Panc1 (cell line): ENCODE results near the gene PIGS.

Experiments used
- CTCF ChIP-seq: fragments of 450-650 bp; IDR thresholded peaks from 2 replicates; pipeline ENCODE4 v1.5.1; 2017; ENCODE audit warnings: mild to moderate bottlenecking
- POLR2AphosphoS5 ChIP-seq: IDR thresholded peaks from 2 replicates; pipeline ENCODE4 v1.6.1; 2012; ENCODE audit warnings: mild to moderate bottlenecking, low read depth, low read length, moderate library complexity
- REST ChIP-seq, 2 experiments: IDR thresholded peaks; 2 replicates each; pipeline ENCODE4 v1.6.1; 2011 to 2012; ENCODE audit warnings: low read depth in 2 of 2, control low read depth in 1 of 2, low read length in 1 of 2, mild to moderate bottlenecking in 1 of 2, moderate library complexity in 1 of 2; ENCODE audit not compliant: insufficient read depth in 1 of 2
- SIN3A ChIP-seq: IDR thresholded peaks from 2 replicates; pipeline ENCODE4 v1.6.1; 2012; ENCODE audit warnings: low read depth, mild to moderate bottlenecking, low read length, moderate library complexity, borderline replicate concordance; ENCODE audit not compliant: insufficient read depth
- TCF7L2 ChIP-seq: IDR thresholded peaks from 2 replicates; pipeline ENCODE4 v1.6.1; 2011; ENCODE audit warnings: mild to moderate bottlenecking, low read depth, low read length, inconsistent platforms

- TF ChIP-seq POLR2AphosphoS5 (no peak), CTCF (no peak), REST (IDR thresholded peaks at IDR 0.05; ENCODE audit: insufficient read depth in 1 of 2, low read depth in 2 of 2, low read length in 1 of 2) (no peak), TCF7L2 (no peak), SIN3A (no peak)
These were observed 26.8 kb downstream of the PIGS start for GRCh38 chr17:28544402-28545140.
